Hepatocyte (in vitro differentiated cells): ENCODE measurements around the gene NRN1L.

Experiments used
- EZH2phosphoT487 ChIP-seq: fragments of 200-600 bp; sonication (generic); IDR thresholded peaks from one replicate; pipeline ENCODE4 v1.6.1; 2018; ENCODE audit warnings: antibody characterized with exemption, mild to moderate bottlenecking, low read depth, moderate library complexity; ENCODE audit not compliant: unreplicated experiment, severe bottlenecking
- TF ChIP-seq, protein P1 (sequence below): fragments of 200-600 bp; sonication (generic); IDR thresholded peaks from 2 replicates; pipeline ENCODE4 v1.5.1; 2016; ENCODE audit warnings: antibody characterized with exemption, mild to moderate bottlenecking; ENCODE audit not compliant: poor library complexity

DNA sequence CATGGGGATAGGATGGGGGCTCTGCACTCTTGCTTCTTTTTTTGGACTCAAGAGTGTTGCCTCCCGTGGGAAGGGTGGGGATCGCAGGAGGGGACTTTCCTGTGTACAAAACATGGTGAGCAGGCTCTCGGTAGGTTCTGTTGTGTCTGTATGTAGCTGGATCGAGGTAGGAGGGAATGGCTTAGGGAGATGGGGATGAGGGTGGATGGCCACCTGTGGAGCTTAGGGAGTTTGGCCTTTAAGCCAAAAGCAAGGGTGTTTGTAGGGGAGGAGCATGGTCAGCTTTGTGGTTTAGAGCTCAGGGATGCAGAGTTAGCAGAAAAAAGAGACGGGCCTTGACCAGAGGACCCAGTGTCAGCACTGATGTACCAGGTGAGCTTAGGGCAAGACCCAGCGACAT is 22.8 kb upstream of the NRN1L start:
- TF ChIP-seq, protein P1, sequence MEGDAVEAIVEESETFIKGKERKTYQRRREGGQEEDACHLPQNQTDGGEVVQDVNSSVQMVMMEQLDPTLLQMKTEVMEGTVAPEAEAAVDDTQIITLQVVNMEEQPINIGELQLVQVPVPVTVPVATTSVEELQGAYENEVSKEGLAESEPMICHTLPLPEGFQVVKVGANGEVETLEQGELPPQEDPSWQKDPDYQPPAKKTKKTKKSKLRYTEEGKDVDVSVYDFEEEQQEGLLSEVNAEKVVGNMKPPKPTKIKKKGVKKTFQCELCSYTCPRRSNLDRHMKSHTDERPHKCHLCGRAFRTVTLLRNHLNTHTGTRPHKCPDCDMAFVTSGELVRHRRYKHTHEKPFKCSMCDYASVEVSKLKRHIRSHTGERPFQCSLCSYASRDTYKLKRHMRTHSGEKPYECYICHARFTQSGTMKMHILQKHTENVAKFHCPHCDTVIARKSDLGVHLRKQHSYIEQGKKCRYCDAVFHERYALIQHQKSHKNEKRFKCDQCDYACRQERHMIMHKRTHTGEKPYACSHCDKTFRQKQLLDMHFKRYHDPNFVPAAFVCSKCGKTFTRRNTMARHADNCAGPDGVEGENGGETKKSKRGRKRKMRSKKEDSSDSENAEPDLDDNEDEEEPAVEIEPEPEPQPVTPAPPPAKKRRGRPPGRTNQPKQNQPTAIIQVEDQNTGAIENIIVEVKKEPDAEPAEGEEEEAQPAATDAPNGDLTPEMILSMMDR = no peak
- no peak for TF ChIP-seq EZH2phosphoT487
